ENCODE measurements around the gene PTGIR.

The PTGIR gene

GRCh38 chr19:46574533-46574932 lies 50.4 kb downstream of the PTGIR start:
- H3K27me3 ChIP-seq (ENCODE audit: control insufficient read depth, insufficient read depth, low read length) = no peaks in the 10 kb centered on the region
- H3K4me3 ChIP-seq (ENCODE audit: low read length) = no peak overlapping the region
- no peaks in the 10 kb centered on the region for H3K4me1 ChIP-seq (ENCODE audit: control insufficient read depth, insufficient read depth, low read length)
- H3K27ac ChIP-seq (ENCODE audit: low read depth, low read length) = no peak overlapping the region
- no peak overlapping the region for H3K9ac ChIP-seq (ENCODE audit: low read length)
- no peaks in the 10 kb centered on the region for H3K36me3 ChIP-seq (ENCODE audit: control insufficient read depth, insufficient read depth, low read length)

DNA sequence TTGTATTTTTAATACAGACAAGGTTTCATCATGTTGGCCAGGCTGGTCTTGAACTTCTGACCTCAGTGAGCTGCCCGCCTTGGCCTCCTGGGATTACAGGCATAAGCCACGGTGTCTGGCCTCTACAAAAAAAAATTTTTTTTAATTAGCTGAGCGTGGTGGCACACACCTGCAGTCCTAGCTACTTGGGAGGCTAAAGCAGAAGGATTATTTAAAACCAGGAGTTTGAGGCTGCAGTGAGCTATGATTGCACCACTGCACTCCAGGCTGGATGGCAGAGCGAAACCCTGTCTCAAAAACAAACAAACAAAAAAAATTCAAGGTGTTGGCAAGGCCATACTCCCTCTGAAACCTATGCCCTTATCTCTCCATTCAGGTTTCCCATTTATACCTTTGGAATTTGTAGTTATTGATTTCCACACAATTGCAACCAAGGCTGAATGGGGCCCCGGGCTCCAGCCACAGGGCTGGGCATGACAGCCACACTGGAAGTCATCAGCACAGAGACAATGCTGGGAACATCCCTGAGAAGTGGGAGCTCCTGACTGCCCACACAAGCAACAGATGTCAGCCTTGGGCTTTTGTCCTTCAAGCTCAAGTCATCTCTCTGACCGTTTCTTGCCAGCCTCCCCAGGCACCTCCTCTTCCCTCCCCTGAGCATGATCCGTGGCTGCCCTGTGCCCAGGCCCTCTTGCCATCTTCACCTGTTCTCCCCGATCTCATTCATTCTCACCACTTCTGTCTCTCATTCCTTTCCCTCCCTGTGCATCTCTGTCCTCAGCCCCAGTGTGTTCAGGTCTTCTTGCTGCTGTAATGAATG lies 51.0 kb downstream of the PTGIR start:
- Histone ChIP-seq H3K9ac (ENCODE audit: low read length) (no peak overlapping the region), H3K36me3 (ENCODE audit: control insufficient read depth, insufficient read depth, low read length) (no peaks in the 10 kb centered on the region), H3K4me3 (ENCODE audit: low read length) (no peak overlapping the region), H3K4me1 (ENCODE audit: control insufficient read depth, insufficient read depth, low read length) (no peaks in the 10 kb centered on the region), H3K27ac (ENCODE audit: low read depth, low read length) (no peak overlapping the region), H3K27me3 (ENCODE audit: control insufficient read depth, insufficient read depth, low read length) (no peaks in the 10 kb centered on the region)

GRCh38 chr19:46571495-46571894 lies 53.4 kb downstream of the PTGIR start:
- Histone ChIP-seq H3K27me3 (ENCODE audit: control insufficient read depth, insufficient read depth, low read length) (no peaks in the 10 kb centered on the region), H3K4me1 (ENCODE audit: control insufficient read depth, insufficient read depth, low read length) (no peaks in the 10 kb centered on the region), H3K36me3 (ENCODE audit: control insufficient read depth, insufficient read depth, low read length) (no peaks in the 10 kb centered on the region), H3K27ac (ENCODE audit: low read depth, low read length) (no peak overlapping the region), H3K4me3 (ENCODE audit: low read length) (no peak overlapping the region), H3K9ac (ENCODE audit: low read length) (no peak overlapping the region)

Measured in rectal smooth muscle tissue (tissue), 1 donor.